ENCODE data around the gene RETN. TPM values are rescaled to one million over a fixed set of nuclear protein-coding genes. Genes with fewer than 3 reads are reported as not detected.

RETN gene
- polyA plus RNA-seq, 3 donors, result 42.1 to 119 (median 60.0) TPM

DNA sequence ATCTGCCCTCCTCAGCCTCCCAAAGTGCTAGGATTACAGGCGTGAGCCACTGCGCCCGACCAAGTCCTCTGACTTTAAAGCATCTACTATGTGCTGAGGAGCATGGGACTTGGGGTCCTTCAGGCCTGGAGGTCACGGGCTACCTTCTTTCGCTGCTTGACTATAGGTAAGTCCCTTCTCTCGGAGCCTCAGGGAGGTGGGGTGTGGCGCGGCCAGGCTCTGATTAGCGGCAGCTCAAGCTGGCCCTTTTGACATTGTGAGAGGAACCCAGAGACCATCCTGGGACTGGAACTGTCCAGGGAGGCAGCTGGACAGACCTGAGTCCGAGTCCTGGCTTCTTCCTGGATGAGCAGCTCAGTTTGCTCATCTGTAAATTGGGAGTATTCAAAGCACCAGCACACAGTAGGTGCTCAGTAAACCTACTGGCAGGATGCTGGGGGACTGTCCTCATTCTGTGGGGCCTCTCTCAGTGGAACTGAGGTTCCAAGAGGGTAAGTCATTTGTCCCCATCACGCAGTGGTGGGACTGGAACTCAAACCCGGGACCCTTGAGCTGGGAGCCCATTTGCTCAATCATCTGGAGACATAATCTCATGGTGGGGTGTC is 32.3 kb downstream of the RETN start:
- no peaks in the 10 kb centered on the region for H3K79me2 ChIP-seq (ENCODE audit: insufficient read depth, low read length)
- no peak overlapping the region for H3K4me3 ChIP-seq (replicated peaks in 1 of 3; ENCODE audit: low read depth in 2 of 3, low read length in 3 of 3)
- Mint-ChIP-seq H3K27ac (peak overlapping the region in 6 of 7 donors; percentile 11 to 99 (median 92)), H3K4me1 (peaks cover 71% of the 10 kb centered on the region), H3K4me3 (no peak overlapping the region), H3K36me3 (peaks cover 0 to 2% of the 10 kb centered on the region in 2 donors), H3K27me3 (ENCODE audit: low read depth in 3 of 3) (peaks cover 4 to 10% (median 4%) of the 10 kb centered on the region in 3 donors), H3K9me3 (no peaks in the 10 kb centered on the region)
- WGBS (ENCODE audit: insufficient coverage), result 99% methylated on average over 11 of the region's 12 CpGs
- TF ChIP-seq, protein P1, sequence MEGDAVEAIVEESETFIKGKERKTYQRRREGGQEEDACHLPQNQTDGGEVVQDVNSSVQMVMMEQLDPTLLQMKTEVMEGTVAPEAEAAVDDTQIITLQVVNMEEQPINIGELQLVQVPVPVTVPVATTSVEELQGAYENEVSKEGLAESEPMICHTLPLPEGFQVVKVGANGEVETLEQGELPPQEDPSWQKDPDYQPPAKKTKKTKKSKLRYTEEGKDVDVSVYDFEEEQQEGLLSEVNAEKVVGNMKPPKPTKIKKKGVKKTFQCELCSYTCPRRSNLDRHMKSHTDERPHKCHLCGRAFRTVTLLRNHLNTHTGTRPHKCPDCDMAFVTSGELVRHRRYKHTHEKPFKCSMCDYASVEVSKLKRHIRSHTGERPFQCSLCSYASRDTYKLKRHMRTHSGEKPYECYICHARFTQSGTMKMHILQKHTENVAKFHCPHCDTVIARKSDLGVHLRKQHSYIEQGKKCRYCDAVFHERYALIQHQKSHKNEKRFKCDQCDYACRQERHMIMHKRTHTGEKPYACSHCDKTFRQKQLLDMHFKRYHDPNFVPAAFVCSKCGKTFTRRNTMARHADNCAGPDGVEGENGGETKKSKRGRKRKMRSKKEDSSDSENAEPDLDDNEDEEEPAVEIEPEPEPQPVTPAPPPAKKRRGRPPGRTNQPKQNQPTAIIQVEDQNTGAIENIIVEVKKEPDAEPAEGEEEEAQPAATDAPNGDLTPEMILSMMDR (IDR thresholded peaks at IDR 0.05), result no peak
- H4K20me1 ChIP-seq (ENCODE audit: insufficient read depth, low read length), result no peaks in the 10 kb centered on the region
- H3K9me3 ChIP-seq (replicated peaks in 1 of 2; ENCODE audit: control insufficient read depth in 1 of 2, insufficient read depth in 1 of 2, low read length in 2 of 2), result no peaks in the 10 kb centered on the region
- no peak overlapping the region for H3K4me2 ChIP-seq (replicated peaks; ENCODE audit: extremely low read depth, low read length, poor library complexity, severe bottlenecking)
- no peaks in the 10 kb centered on the region for H3K27me3 ChIP-seq (ENCODE audit: control insufficient read depth in 2 of 2, insufficient read depth in 2 of 2, low read length in 2 of 2)
- H3K9ac ChIP-seq (ENCODE audit: insufficient read depth, low read length, poor library complexity, severe bottlenecking), result no peak overlapping the region
- no peak for DNase-seq
- H3K27ac ChIP-seq (ENCODE audit: low read depth in 1 of 2, low read length in 2 of 2), result peak overlapping the region in 1 of 2 donors; percentile 23
- intact Hi-C loops (cut with micrococcal nuclease), result loop anchor here in 1 of 2 donors (5.0 kb wide), 1 partner anchor 51 kb away; no protein-coding TSS in a partner anchor
- H3K4me1 ChIP-seq (ENCODE audit: control insufficient read depth in 1 of 2, insufficient read depth in 2 of 2, low read length in 2 of 2), result peaks cover 68 to 71% of the 10 kb centered on the region in 2 donors
- no peaks in the 10 kb centered on the region for H3K36me3 ChIP-seq (replicated peaks in 1 of 2; ENCODE audit: control insufficient read depth in 1 of 2, insufficient read depth in 2 of 2, low read length in 2 of 2)
- H2AFZ ChIP-seq (ENCODE audit: insufficient read depth, low read depth, low read length, poor library complexity, severe bottlenecking), result no peak overlapping the region

DNA sequence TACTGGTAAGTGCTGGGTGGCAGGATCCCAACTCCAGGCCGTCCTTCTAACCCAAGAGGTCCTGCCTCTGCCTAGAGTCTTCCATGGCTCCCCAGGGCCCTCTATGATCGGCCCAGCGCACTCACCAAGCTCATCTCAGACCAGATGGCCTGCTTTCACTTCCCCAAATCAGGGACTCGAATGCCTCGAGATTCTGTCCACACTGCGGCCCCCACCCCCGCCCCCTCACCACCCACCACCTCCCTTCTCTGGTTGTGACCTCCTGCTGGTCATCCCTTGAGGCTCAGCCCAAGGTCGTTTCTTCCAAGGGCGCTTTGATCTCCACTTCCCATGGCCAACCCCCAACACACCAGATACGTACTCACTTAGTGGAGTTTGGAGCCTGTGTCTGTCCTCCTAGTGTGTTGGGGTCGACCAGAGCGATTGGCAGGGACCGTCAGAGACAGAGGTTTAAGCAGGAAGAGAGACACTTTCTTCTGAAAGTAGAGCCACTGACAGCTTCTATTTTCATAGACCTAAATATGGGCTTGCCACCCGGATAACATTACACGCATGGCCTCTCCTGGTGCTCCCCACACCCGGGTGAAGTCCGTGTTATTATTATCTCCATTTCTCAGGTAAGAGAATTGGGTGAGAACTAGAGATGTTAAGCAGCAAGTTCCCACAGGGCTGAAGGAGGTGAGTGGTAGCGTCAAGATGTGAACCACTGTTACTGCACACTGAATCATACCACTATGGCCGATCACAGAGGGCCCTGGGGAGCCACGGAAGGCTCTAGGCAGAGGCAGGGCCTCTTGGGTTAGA is 33.0 kb downstream of the RETN start, which contains the start of gene FCER2:
Gene FCER2, minus strand, starts transcription at position 478 of the 804 bp plus-strand sequence. CDS start 2,371 bp downstream, outside the sequence.
- H3K9me3 Mint-ChIP-seq, result no peaks in the 10 kb centered on the region
- peaks cover 3 to 9% (median 6%) of the 10 kb centered on the region in 3 donors for H3K27me3 Mint-ChIP-seq (ENCODE audit: low read depth in 3 of 3)
- peak; percentile 70 to 77 (median 77) for DNase-seq
- H3K27me3 ChIP-seq (ENCODE audit: control insufficient read depth in 2 of 2, insufficient read depth in 2 of 2, low read length in 2 of 2), result no peaks in the 10 kb centered on the region
- H3K79me2 ChIP-seq (ENCODE audit: insufficient read depth, low read length), result no peaks in the 10 kb centered on the region
- peaks cover 76 to 78% of the 10 kb centered on the region in 2 donors for H3K4me1 ChIP-seq (ENCODE audit: control insufficient read depth in 1 of 2, insufficient read depth in 2 of 2, low read length in 2 of 2)
- no peak within 1 kb of the TSS for H3K9ac ChIP-seq (ENCODE audit: insufficient read depth, low read length, poor library complexity, severe bottlenecking)
- H3K4me3 ChIP-seq (replicated peaks in 1 of 3; ENCODE audit: low read depth in 2 of 3, low read length in 3 of 3), result no peak within 1 kb of the TSS
- WGBS (ENCODE audit: insufficient coverage), result 29% methylated on average over 6 of the region's 20 CpGs
- no peaks in the 10 kb centered on the region for H4K20me1 ChIP-seq (ENCODE audit: insufficient read depth, low read length)
- no peaks in the 10 kb centered on the region for H3K36me3 ChIP-seq (replicated peaks in 1 of 2; ENCODE audit: control insufficient read depth in 1 of 2, insufficient read depth in 2 of 2, low read length in 2 of 2)
- no peak within 1 kb of the TSS for H2AFZ ChIP-seq (ENCODE audit: insufficient read depth, low read depth, low read length, poor library complexity, severe bottlenecking)
- TF ChIP-seq, protein P1 (IDR thresholded peaks at IDR 0.05), result no peak
- intact Hi-C loops (cut with micrococcal nuclease), result loop anchor here in 1 of 2 donors (5.0 kb wide), 1 partner anchor 50 kb away; no protein-coding TSS in a partner anchor
- peak within 1 kb of the TSS; percentile 64 to 67 for H3K27ac ChIP-seq (ENCODE audit: low read depth in 1 of 2, low read length in 2 of 2)
- H3K4me2 ChIP-seq (replicated peaks; ENCODE audit: extremely low read depth, low read length, poor library complexity, severe bottlenecking), result no peak within 1 kb of the TSS
- peak within 1 kb of the TSS; percentile 80 to 99 (median 91) for H3K27ac Mint-ChIP-seq
- H3K4me3 Mint-ChIP-seq, result no peak within 1 kb of the TSS
- peaks cover 78% of the 10 kb centered on the region for H3K4me1 Mint-ChIP-seq
- no peaks in the 10 kb centered on the region for H3K9me3 ChIP-seq (replicated peaks in 1 of 2; ENCODE audit: control insufficient read depth in 1 of 2, insufficient read depth in 1 of 2, low read length in 2 of 2)
- H3K36me3 Mint-ChIP-seq, result peaks cover 0 to 5% of the 10 kb centered on the region in 2 donors
